HG03039 (cell line): ENCODE results near the gene RPS21.
"Not testable (repeated sequence)": the region's sequence is repeated elsewhere in the genome, so short reads cannot be mapped to it uniquely, and the experiment has no call there.

ENCODE experiments used
- ATAC-seq: cut with Tn5 transposase; IDR thresholded peaks from one replicate; pipeline ENCODE4 v1.9.1; 2021; ENCODE audit warnings: mild to moderate bottlenecking, moderate library complexity; ENCODE audit not compliant: unreplicated experiment

Gene RPS21

GRCh38 chr20:62363920-62364851, 22.7 kb upstream of the RPS21 start:
- no peak for ATAC-seq

GRCh38 chr20:62364911-62365736, 21.8 kb upstream of the RPS21 start:
- no peak for ATAC-seq

GRCh38 chr20:62365814-62366369, 21.0 kb upstream of the RPS21 start:
- ATAC-seq = no peak

GRCh38 chr20:62366370-62367135, 20.4 kb upstream of the RPS21 start:
- no peak for ATAC-seq

- no peak for ATAC-seq
Measured at GRCh38 chr20:62367136-62367632, 19.7 kb upstream of the RPS21 start, which contains the start of gene LAMA5. Gene LAMA5, minus strand, starts transcription at chr20:62367312. Its CDS starts 67 bp downstream, at chr20:62367245.

GRCh38 chr20:62367633-62368391, 19.1 kb upstream of the RPS21 start:
- no peak for ATAC-seq

- no peak for ATAC-seq
Measured at GRCh38 chr20:62368392-62368975, 18.4 kb upstream of the RPS21 start.

- ATAC-seq = no peak
Measured at GRCh38 chr20:62368976-62369814, 17.7 kb upstream of the RPS21 start.

- no peak for ATAC-seq
Measured at GRCh38 chr20:62369815-62370114, 17.1 kb upstream of the RPS21 start.

GRCh38 chr20:62370115-62370806, 16.6 kb upstream of the RPS21 start:
- ATAC-seq = no peak

GRCh38 chr20:62370807-62371587, 15.9 kb upstream of the RPS21 start:
- no peak for ATAC-seq

- no peak for ATAC-seq
Measured at GRCh38 chr20:62371588-62372041, 15.3 kb upstream of the RPS21 start.

GRCh38 chr20:62372042-62372993, 14.6 kb upstream of the RPS21 start:
- no peak for ATAC-seq

GRCh38 chr20:62373631-62374179, 13.2 kb upstream of the RPS21 start:
- ATAC-seq = not testable (repeated sequence)

GRCh38 chr20:62374331-62375152, 12.4 kb upstream of the RPS21 start:
- no peak for ATAC-seq
